Panc1 (cell line): ENCODE measurements around the gene SLC25A33. TPM values are rescaled to one million over a fixed set of nuclear protein-coding genes. Genes with fewer than 3 reads are reported as not detected.
A peak's percentile ranks its signal among the peaks of the same experiment; 100 is the strongest.

ENCODE experiments used
- ATAC-seq: fragments of 200-7000 bp; cut with Tn5 transposase; 2 replicates; pipeline ENCODE4 v1.9.1; 2020; ENCODE audit warnings: mild to moderate bottlenecking, moderate library complexity
- Bru-seq: library from RNA; stranded (reverse); fragments of 400-500 nt; gene quantifications from one replicate; lab custom pipeline; 2021; lab: Mats Ljungman, UMichigan
- BruChase-seq, 2 experiments: library from RNA; stranded (reverse); fragments of 400-500 nt; gene quantifications; one replicate each; lab custom pipeline; 2021; lab: Mats Ljungman, UMichigan
- BruUV-seq: library from RNA; stranded (reverse); fragments of 400-500 nt; replicated peaks from 2 replicates; lab custom pipeline; 2021; lab: Mats Ljungman, UMichigan
- CTCF ChIA-PET: fragments of 300-600 bp; sonication (Branson Sonifier 250); formaldehyde crosslinking; loops from one replicate; lab custom pipeline; 2022; ENCODE audit warnings: antibody characterized with exemption; lab: Charles Lee
- POLR2A ChIA-PET: fragments of 300-600 bp; sonication (Branson Sonifier 250); formaldehyde crosslinking; loops from one replicate; lab custom pipeline; 2022; ENCODE audit warnings: antibody characterized with exemption; lab: Charles Lee
- DNase-seq: peaks from one replicate; pipeline ENCODE4 v3.0.0-alpha.2; 2010; ENCODE audit warnings: low read depth, low spot score
- H3K27ac ChIP-seq: 2 replicates; pipeline ENCODE4 v1.5.1; 2011; ENCODE audit warnings: mild to moderate bottlenecking, low read length, inconsistent platforms
- H3K27me3 ChIP-seq: fragments of 200-500 bp; sonication (Bioruptor generic); 2 replicates; pipeline ENCODE4 v1.6.0; 2014; ENCODE audit warnings: low read length, inconsistent platforms; ENCODE audit not compliant: control insufficient read depth, insufficient read depth
- H3K36me3 ChIP-seq: fragments of 200-500 bp; sonication (Bioruptor generic); 2 replicates; pipeline ENCODE4 v1.5.1; 2014; ENCODE audit warnings: inconsistent platforms, mild to moderate bottlenecking, low read length, moderate library complexity; ENCODE audit not compliant: control insufficient read depth, insufficient read depth
- H3K4me1 ChIP-seq: 2 replicates; pipeline ENCODE4 v1.5.1; 2011; ENCODE audit warnings: inconsistent platforms, mild to moderate bottlenecking, low read length, moderate library complexity; ENCODE audit not compliant: control insufficient read depth, insufficient read depth
- H3K4me3 ChIP-seq, 2 experiments: 2 replicates each; pipeline ENCODE4 v1.5.1; 2011 to 2012; ENCODE audit warnings: low read depth in 2 of 2, low read length in 2 of 2, mild to moderate bottlenecking in 2 of 2, inconsistent platforms in 1 of 2, moderate library complexity in 1 of 2
- H3K9me3 ChIP-seq: fragments of 200-500 bp; sonication (Bioruptor generic); 2 replicates; pipeline ENCODE4 v1.5.1; 2014; ENCODE audit warnings: low read depth, mild to moderate bottlenecking, inconsistent platforms, low read length, moderate library complexity; ENCODE audit not compliant: control insufficient read depth, insufficient read depth
- CTCF ChIP-seq: fragments of 450-650 bp; IDR thresholded peaks from 2 replicates; pipeline ENCODE4 v1.5.1; 2017; ENCODE audit warnings: mild to moderate bottlenecking
- POLR2AphosphoS5 ChIP-seq: IDR thresholded peaks from 2 replicates; pipeline ENCODE4 v1.6.1; 2012; ENCODE audit warnings: mild to moderate bottlenecking, low read depth, low read length, moderate library complexity
- REST ChIP-seq, 2 experiments: IDR thresholded peaks; 2 replicates each; pipeline ENCODE4 v1.6.1; 2011 to 2012; ENCODE audit warnings: low read depth in 2 of 2, control low read depth in 1 of 2, low read length in 1 of 2, mild to moderate bottlenecking in 1 of 2, moderate library complexity in 1 of 2; ENCODE audit not compliant: insufficient read depth in 1 of 2
- SIN3A ChIP-seq: IDR thresholded peaks from 2 replicates; pipeline ENCODE4 v1.6.1; 2012; ENCODE audit warnings: low read depth, mild to moderate bottlenecking, low read length, moderate library complexity, borderline replicate concordance; ENCODE audit not compliant: insufficient read depth
- TCF7L2 ChIP-seq: IDR thresholded peaks from 2 replicates; pipeline ENCODE4 v1.6.1; 2011; ENCODE audit warnings: mild to moderate bottlenecking, low read depth, low read length, inconsistent platforms
- in situ Hi-C: cut with HindIII; loops from 2 replicates; pipeline ENCODE4 v1.10.0; 2016; ENCODE audit warnings: low sequenced_read_pairs, low pct_unique_long_range_greater_than_20kb
- intact Hi-C: fragments of 100-400 bp; cut with micrococcal nuclease; formaldehyde crosslinking; loops from one replicate; pipeline ENCODE4 v1.10.0; 2022; ENCODE audit not compliant: unreplicated experiment
- long read RNA-seq: library from polyadenylated mRNA; unstranded; transcript quantifications from one replicate; pipeline ENCODE4 v2.0.0, GENCODE V29; 2021; ENCODE audit not compliant: unreplicated experiment
- polyA plus RNA-seq: library from polyadenylated mRNA; unstranded; fragments of >200 nt; gene quantifications from one replicate; pipeline ENCODE4 v1.2.1, GENCODE V29; 2012; ENCODE audit warnings: missing spikeins; ENCODE audit not compliant: insufficient read length
- total RNA-seq: library from RNA; stranded (reverse); gene quantifications from one replicate; pipeline ENCODE4 v1.2.1, GENCODE V29; 2021; ENCODE audit not compliant: unreplicated experiment

Gene SLC25A33
- total RNA-seq (13.4 TPM), Bru-seq, nascent RNA (percentile 77 among the genes with signal in this experiment), BruChase-seq, experiment 1, labeled RNA remaining after a 2-hour chase (percentile 72 among the genes with signal in this experiment), BruChase-seq, experiment 2, labeled RNA remaining after a 6-hour chase (percentile 75 among the genes with signal in this experiment)
- polyA plus RNA-seq: 6.7 TPM
- long read RNA-seq, transcript SLC25A33-201 (7 exons, 3,854 nt): major isoform, 36 of 50 reads
- long read RNA-seq, partial matches to known transcripts: 1 of 50 reads
- long read RNA-seq, other reads (novel, unspliced or antisense): 13 of 50 reads

- BruUV-seq: no TSS peak
- Histone ChIP-seq H3K4me1 (peaks cover 17% of the 10 kb centered on the region), H3K9me3 (no peaks in the 10 kb centered on the region), H3K27ac (peak within 1 kb of the TSS; percentile 88), H3K27me3 (no peaks in the 10 kb centered on the region), H3K4me3 (peak within 1 kb of the TSS; percentile 70 to 74), H3K36me3 (no peaks in the 10 kb centered on the region)
- in situ Hi-C loops (no loop called here), intact Hi-C loops (no loop called here)
- POLR2A ChIA-PET: interaction anchor here (0.6 kb wide), 1 partner anchor 204 kb away, joined by 3 read pairs; no protein-coding TSS in a partner anchor
- CTCF ChIA-PET: interaction anchor here (0.6 kb wide), 1 partner anchor 43 kb away, joined by 6 read pairs; no protein-coding TSS in a partner anchor
- DNase-seq (peak; percentile 89), ATAC-seq (peak; percentile 98)
- TF ChIP-seq CTCF (no peak), TCF7L2 (no peak), POLR2AphosphoS5 (no peak), SIN3A (0 out of 2 replicates have a peak, but pooled peaks have one; percentile 76), REST (IDR thresholded peaks at IDR 0.05; ENCODE audit: insufficient read depth in 1 of 2, low read depth in 2 of 2, low read length in 1 of 2) (no peak)
Measured at GRCh38 chr1:9539165-9539828, at the start of gene SLC25A33. Gene SLC25A33, plus strand, starts transcription at chr1:9539465. Its CDS starts 227 bp downstream, at chr1:9539692.

GRCh38 chr1:9490605-9491339 lies 48.5 kb upstream of the SLC25A33 start:
- Histone ChIP-seq H3K4me1 (no peaks in the 10 kb centered on the region; the same call in 1 of the 2 replicates), H3K9me3 (no peaks in the 10 kb centered on the region), H3K4me3 (no peak overlapping the region), H3K27me3 (no peaks in the 10 kb centered on the region), H3K36me3 (no peaks in the 10 kb centered on the region), H3K27ac (peak overlapping the region; percentile 72)
- POLR2A ChIA-PET: interaction anchor here (0.7 kb wide), 1 partner anchor 121 kb away, joined by 5 read pairs; no protein-coding TSS in a partner anchor
- DNase-seq: peak; percentile 69
- intact Hi-C loops: loop anchor here (1.0 to 10.0 kb wide), 3 partner anchors 116 to 224 kb away; no protein-coding TSS in a partner anchor
- CTCF ChIA-PET: interaction anchor here (0.6 to 1.8 kb wide), 5 partner anchors 14 to 223 kb away, joined by 3 to 23 read pairs (median 5); no protein-coding TSS in a partner anchor
- in situ Hi-C loops: no loop called here
- no peak for TF ChIP-seq SIN3A
- peak; percentile 91 for TF ChIP-seq CTCF
- no peak for TF ChIP-seq POLR2AphosphoS5
- no TSS peak for BruUV-seq
- peak; percentile 92 for ATAC-seq
